H1 (cell line): ENCODE measurements around the gene IFNL2. TPM values are rescaled to one million over a fixed set of nuclear protein-coding genes. Genes with fewer than 3 reads are reported as not detected.

Experiments used
- CTCF ChIA-PET: fragments of 300-600 bp; sonication (Branson Sonifier 250); formaldehyde crosslinking; loops from one replicate; lab custom pipeline; 2021; ENCODE audit not compliant: partially characterized antibody; lab: Charles Lee
- POLR2A ChIA-PET: fragments of 300-600 bp; sonication (Branson Sonifier 250); formaldehyde crosslinking; loops from one replicate; lab custom pipeline; 2021; ENCODE audit warnings: inconsistent platforms; ENCODE audit not compliant: partially characterized antibody; lab: Charles Lee
- DNase-seq, 2 experiments: peaks; one replicate each; pipeline versions ENCODE4 v3.0.0 to v3.0.0-alpha.2; 2010 to 2022; ENCODE audit warnings: low spot score in 2 of 2, low read depth in 1 of 2, mixed read lengths in 1 of 2
- FAIRE-seq: peaks from 2 replicates; lab custom pipeline; 2011; peaks lifted over from hg19 to GRCh38; lab: Jason Lieb, UNC
- H2AFZ ChIP-seq: 2 replicates; pipeline ENCODE4 v1.8.1; 2012; ENCODE audit warnings: low read length, inconsistent platforms
- H2AK5ac ChIP-seq: 2 replicates; pipeline ENCODE4 v1.6.1; 2013; ENCODE audit warnings: low read depth, low read length
- H2BK120ac ChIP-seq: replicated peaks from 2 replicates; pipeline ENCODE3; 2013; ENCODE audit warnings: low read depth, low read length, inconsistent platforms
- H2BK12ac ChIP-seq: 2 replicates; pipeline ENCODE4 v1.6.1; 2013; ENCODE audit warnings: low read depth, low read length
- H2BK15ac ChIP-seq: 2 replicates; pipeline ENCODE4 v1.6.1; 2013; ENCODE audit warnings: low read length
- H2BK20ac ChIP-seq: 2 replicates; pipeline ENCODE4 v1.6.1; 2013; ENCODE audit warnings: low read length
- H2BK5ac ChIP-seq: 2 replicates; pipeline ENCODE4 v1.6.1; 2013; ENCODE audit warnings: low read depth, low read length
- H3K14ac ChIP-seq: 2 replicates; pipeline ENCODE4 v1.6.1; 2013; ENCODE audit warnings: inconsistent platforms; ENCODE audit not compliant: insufficient read length
- H3K18ac ChIP-seq: 2 replicates; pipeline ENCODE4 v1.6.1; 2013; ENCODE audit warnings: low read length; ENCODE audit errors: extremely low read depth
- H3K23ac ChIP-seq: 2 replicates; pipeline ENCODE4 v1.6.1; 2013; ENCODE audit warnings: inconsistent platforms; ENCODE audit not compliant: insufficient read length
- H3K23me2 ChIP-seq: 2 replicates; pipeline ENCODE4 v1.6.1; 2013; ENCODE audit warnings: low read depth, low read length
- H3K27ac ChIP-seq: 2 replicates; pipeline ENCODE4 v1.6.1; 2011; ENCODE audit warnings: low read depth, low read length, inconsistent platforms
- H3K27me3 ChIP-seq, 4 experiments: replicated peaks in 1 of 4; 1 replicate in 1 of 4; 2 replicates in 3 of 4; pipeline versions ENCODE4 v1.6.1 to v1.8.1; 2011 to 2013; ENCODE audit warnings: low read length in 3 of 4, mild to moderate bottlenecking in 3 of 4, inconsistent platforms in 2 of 4, mixed read lengths in 2 of 4, moderate library complexity in 1 of 4; ENCODE audit not compliant: control insufficient read depth in 3 of 4, insufficient read depth in 3 of 4; ENCODE audit errors: extremely low read depth in 1 of 4
- H3K36me3 ChIP-seq, 4 experiments: 2 replicates each; pipeline versions ENCODE4 v1.6.1 to v1.8.1; 2011 to 2013; ENCODE audit warnings: mild to moderate bottlenecking in 4 of 4, low read length in 3 of 4, moderate library complexity in 2 of 4, control low read depth in 1 of 4, inconsistent platforms in 1 of 4; ENCODE audit not compliant: insufficient read depth in 4 of 4, control insufficient read depth in 2 of 4
- H3K4ac ChIP-seq: replicated peaks from 2 replicates; pipeline ENCODE3; 2013; ENCODE audit warnings: low read length, low read depth, mixed read lengths, inconsistent platforms; ENCODE audit not compliant: insufficient read length
- H3K4me1 ChIP-seq, 4 experiments: replicated peaks in 1 of 4; 1 replicate in 1 of 4; 2 replicates in 3 of 4; pipeline versions ENCODE4 v1.6.1 to v1.8.1; 2011 to 2013; ENCODE audit warnings: low read length in 3 of 4, inconsistent platforms in 2 of 4, mixed read lengths in 1 of 4; ENCODE audit not compliant: insufficient read depth in 4 of 4, control insufficient read depth in 3 of 4
- H3K4me2 ChIP-seq, 2 experiments: 2 replicates each; pipeline versions ENCODE4 v1.6.1 to v1.8.1; 2011 to 2013; ENCODE audit warnings: low read depth in 2 of 2, low read length in 2 of 2, control low read depth in 1 of 2, inconsistent platforms in 1 of 2, mild to moderate bottlenecking in 1 of 2; ENCODE audit not compliant: insufficient read depth in 1 of 2
- H3K4me3 ChIP-seq, 4 experiments: fragments of 200-600, 300-600 bp in 1 of 4; sonication (generic), shearing (Covaris generic), sonication (Bioruptor Twin) in 1 of 4; 2 replicates each; pipeline versions ENCODE4 v1.5.1 to v1.8.1; 2011 to 2016; ENCODE audit warnings: low read length in 4 of 4, low read depth in 3 of 4, control low read depth in 2 of 4, inconsistent platforms in 2 of 4, mild to moderate bottlenecking in 2 of 4, mixed read lengths in 1 of 4, moderate library complexity in 1 of 4; ENCODE audit not compliant: insufficient read depth in 2 of 4; ENCODE audit errors: extremely low read depth in 1 of 4
- H3K56ac ChIP-seq: replicated peaks from 2 replicates; pipeline ENCODE3; 2013; ENCODE audit warnings: low read depth, mild to moderate bottlenecking, mixed read lengths, low read length, inconsistent platforms; ENCODE audit not compliant: insufficient read length
- H3K79me1 ChIP-seq: 2 replicates; pipeline ENCODE4 v1.6.1; 2013; ENCODE audit warnings: low read depth, low read length, control low read depth
- H3K79me2 ChIP-seq, 2 experiments: 2 replicates each; pipeline versions ENCODE4 v1.6.1 to v1.8.1; 2012 to 2013; ENCODE audit warnings: low read length in 2 of 2, mild to moderate bottlenecking in 2 of 2, inconsistent platforms in 1 of 2; ENCODE audit not compliant: insufficient read depth in 2 of 2, control insufficient read depth in 1 of 2
- H3K9ac ChIP-seq, 4 experiments: replicated peaks in 1 of 4; 1 replicate in 1 of 4; 2 replicates in 3 of 4; pipeline versions ENCODE4 v1.6.1 to v1.8.1; 2011 to 2013; ENCODE audit warnings: low read depth in 3 of 4, low read length in 3 of 4, control low read depth in 2 of 4, mild to moderate bottlenecking in 2 of 4, moderate library complexity in 2 of 4, inconsistent platforms in 1 of 4; ENCODE audit errors: extremely low read depth in 1 of 4
- H3K9me3 ChIP-seq, 2 experiments: 2 replicates each; pipeline versions ENCODE4 v1.6.1 to v1.8.1; 2012 to 2013; ENCODE audit warnings: mild to moderate bottlenecking in 2 of 2, moderate library complexity in 2 of 2, control low read depth in 1 of 2, inconsistent platforms in 1 of 2, low read depth in 1 of 2, low read length in 1 of 2, mixed read lengths in 1 of 2; ENCODE audit not compliant: insufficient read depth in 2 of 2
- H4K20me1 ChIP-seq, 2 experiments: replicated peaks in 1 of 2; 2 replicates each; pipeline versions ENCODE3 to v1.8.1; 2011 to 2013; ENCODE audit warnings: inconsistent platforms in 2 of 2, low read length in 2 of 2, mild to moderate bottlenecking in 1 of 2; ENCODE audit not compliant: insufficient read depth in 2 of 2, control insufficient read depth in 1 of 2
- H4K5ac ChIP-seq: 2 replicates; pipeline ENCODE4 v1.6.1; 2013; ENCODE audit warnings: low read length, low read depth, mixed read lengths, inconsistent platforms; ENCODE audit not compliant: insufficient read length
- H4K8ac ChIP-seq: 2 replicates; pipeline ENCODE4 v1.8.0; 2013; ENCODE audit warnings: mild to moderate bottlenecking, moderate library complexity, low read length, inconsistent platforms; ENCODE audit not compliant: insufficient read depth; ENCODE audit errors: extremely low read depth
- H4K91ac ChIP-seq: replicated peaks from 2 replicates; pipeline ENCODE3; 2013; ENCODE audit warnings: low read length, mixed read lengths, inconsistent platforms; ENCODE audit not compliant: insufficient read length
- HDAC2 ChIP-seq, 2 experiments: fragments of 300-600 bp in 1 of 2; sonication (generic) in 1 of 2; IDR thresholded peaks; 2 replicates each; pipeline ENCODE4 v1.6.1; 2011 to 2012; ENCODE audit warnings: low read depth in 2 of 2, low read length in 2 of 2, mild to moderate bottlenecking in 2 of 2, moderate library complexity in 2 of 2, borderline replicate concordance in 1 of 2, inconsistent platforms in 1 of 2
- HDAC6 ChIP-seq: IDR thresholded peaks from one replicate; pipeline ENCODE4 v1.7.1; 2012; ENCODE audit warnings: low read depth, mild to moderate bottlenecking, inconsistent platforms, low read length, moderate library complexity
- KDM1A ChIP-seq: fragments of 200-600, 300-600 bp; sonication (generic); IDR thresholded peaks from 2 replicates; pipeline ENCODE4 v1.7.1; 2016; ENCODE audit warnings: mild to moderate bottlenecking, low read length, borderline replicate concordance
- TEAD4 ChIP-seq: IDR thresholded peaks from 2 replicates; pipeline ENCODE4 v1.6.1; 2012; ENCODE audit warnings: low read depth, low read length, inconsistent platforms, mixed read lengths
- WGBS, 2 experiments: shearing (Covaris generic) in 1 of 2; methylation state at CpG; one replicate each; pipeline versions ENCODE4 v1.1.6 to v1.1.7; 2013 to 2015; ENCODE audit warnings: low lambda C conversion rate in 2 of 2, mixed read lengths in 2 of 2, inconsistent platforms in 1 of 2, low coverage in 1 of 2, missing lambda C conversion rate in 1 of 2; ENCODE audit not compliant: insufficient replicate concordance in 2 of 2, insufficient coverage in 1 of 2, insufficient read length in 1 of 2; ENCODE audit errors: extremely low coverage in 1 of 2, missing lambda C conversion rate in 1 of 2; 5-methylcytosine and 5-hydroxymethylcytosine counted together
- polyA plus RNA-seq, 7 experiments: library from polyadenylated mRNA; depleted of rRNA in 3 of 7; stranded (reverse) in 5 of 7; unstranded in 2 of 7; fragments of >200 nt in 5 of 7; fragments of 200-250 nt in 2 of 7; gene quantifications; 1 replicate in 5 of 7; 2 replicates in 1 of 7; 4 replicates in 1 of 7; pipeline versions ENCODE4 v1.2.1 to v1.2.3, GENCODE V29; 2011 to 2013; ENCODE audit warnings: missing spikeins in 2 of 7, mixed read lengths in 2 of 7
- total RNA-seq: library from RNA; stranded (reverse); fragmentation: NEBNext Ultra II Directional; extraction: Animal tissue kit (Norgen Biotek cat#: 25700); gene quantifications from 2 replicates; pipeline ENCODE4 v1.2.1, GENCODE V29; 2021

The IFNL2 gene
- total and polyA plus RNA-seq, 2 of the 8 experiments (the other 6 are each of a cell fraction or from before 2014, with no cell fraction given): not detected

DNA sequence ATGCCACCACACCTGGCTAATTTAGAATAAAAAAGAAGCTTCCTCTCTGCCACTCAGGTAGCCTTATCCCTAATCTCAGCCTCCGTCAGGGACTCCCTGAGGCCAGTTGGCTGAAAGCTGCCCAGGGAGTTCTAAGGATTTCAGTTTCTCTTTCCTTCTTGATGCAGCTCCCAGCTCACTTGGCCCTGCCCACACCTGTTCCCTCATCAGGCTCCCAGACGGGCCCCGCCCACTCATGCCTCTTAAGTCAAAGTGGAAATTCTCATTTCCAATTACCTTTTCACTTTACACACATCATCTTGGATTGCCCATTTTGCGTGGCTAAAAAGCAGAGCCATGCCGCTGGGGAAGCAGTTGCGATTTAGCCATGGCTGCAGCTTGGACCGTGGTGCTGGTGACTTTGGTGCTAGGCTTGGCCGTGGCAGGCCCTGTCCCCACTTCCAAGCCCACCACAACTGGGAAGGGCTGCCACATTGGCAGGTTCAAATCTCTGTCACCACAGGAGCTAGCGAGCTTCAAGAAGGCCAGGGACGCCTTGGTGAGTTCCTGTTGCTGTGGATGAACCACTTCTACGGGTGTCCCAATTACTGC, 28.0 kb downstream of the IFNL2 start, which contains the start of gene IFNL1:
Gene IFNL1, plus strand, starts transcription at position 353 of the 591 bp plus-strand sequence. Its CDS starts 15 bp downstream, at position 368.
- no peak for DNase-seq

More for the DNA sequence above, 28.0 kb downstream of the IFNL2 start, which contains the start of gene IFNL1:
- Histone ChIP-seq H3K9ac (no peak within 1 kb of the TSS), H2BK120ac (no peak within 1 kb of the TSS), H4K5ac (no peak within 1 kb of the TSS), H3K23ac (no peak within 1 kb of the TSS), H2BK15ac (no peak within 1 kb of the TSS), H3K23me2 (peaks cover 2% of the 10 kb centered on the region; the same call in 1 of the 2 replicates), H3K9me3 (no peaks in the 10 kb centered on the region), H4K91ac (no peak within 1 kb of the TSS), H3K4ac (no peak within 1 kb of the TSS), H3K27me3 (no peaks in the 10 kb centered on the region), H4K8ac (no peak within 1 kb of the TSS; the same call in 1 of the 2 replicates), H2BK5ac (no peak within 1 kb of the TSS), H3K79me1 (no peaks in the 10 kb centered on the region), H3K4me1 (peaks cover 0 to 2% (median 0%) of the 10 kb centered on the region in 4 experiments; a peak in 1 of 7 replicates), H2AFZ (no peak within 1 kb of the TSS), H3K27ac (no peak within 1 kb of the TSS), H3K56ac (no peak within 1 kb of the TSS), H2BK20ac (no peak within 1 kb of the TSS), H3K36me3 (no peaks in the 10 kb centered on the region), H2BK12ac (no peak within 1 kb of the TSS; the same call in 1 of the 2 replicates), H3K18ac (no peak within 1 kb of the TSS; the same call in 1 of the 2 replicates), H4K20me1 (peaks cover 0 to 3% of the 10 kb centered on the region in 2 experiments), H2AK5ac (no peak within 1 kb of the TSS), H3K4me2 (no peak within 1 kb of the TSS), H3K79me2 (no peaks in the 10 kb centered on the region), H3K4me3 (no peak within 1 kb of the TSS), H3K14ac (no peak within 1 kb of the TSS)
- no peak for FAIRE-seq
- POLR2A ChIA-PET: interaction anchor here (0.6 to 1.5 kb wide), 4 partner anchors 9 to 164 kb away, joined by 3 to 9 read pairs (median 4); partner anchors contain the start of gene RPS16
- no peak for TF ChIP-seq TEAD4
- no peak for TF ChIP-seq HDAC6
- no peak for TF ChIP-seq HDAC2 (IDR thresholded peaks at IDR 0.05; ENCODE audit: borderline replicate concordance in 1 of 2, low read depth in 2 of 2, low read length in 2 of 2)
- no peak for TF ChIP-seq KDM1A
- CTCF ChIA-PET: interaction anchor here (1.0 to 1.6 kb wide), 5 partner anchors 10 to 85 kb away, joined by 3 to 4 read pairs (median 3); partner anchors contain the start of gene SAMD4B
- WGBS, 2 experiments: 81% methylated on average over 11 of the region's 11 CpGs; no CpG with 5 or more reads in 1 of the 2 experiments
